ENCODE data around the gene PHF21A.

- TF ChIP-seq CTCF (conservative IDR thresholded peaks at IDR 0.05), result no peak
- no peak for TF ChIP-seq ZFX (IDR thresholded peaks at IDR 0.05)
Measured at GRCh38 chr11:46065681-46066080, 55.6 kb downstream of the PHF21A start.
